ENCODE data around the gene CCNQ. TPM values are rescaled to one million over a fixed set of nuclear protein-coding genes. Genes with fewer than 3 reads are reported as not detected.
"Not testable (repeated sequence)": the region's sequence is repeated elsewhere in the genome, so short reads cannot be mapped to it uniquely, and the experiment has no call there.

The CCNQ gene
- total RNA-seq, 1 experiment from 2014 or later = 43.7 TPM

DNA sequence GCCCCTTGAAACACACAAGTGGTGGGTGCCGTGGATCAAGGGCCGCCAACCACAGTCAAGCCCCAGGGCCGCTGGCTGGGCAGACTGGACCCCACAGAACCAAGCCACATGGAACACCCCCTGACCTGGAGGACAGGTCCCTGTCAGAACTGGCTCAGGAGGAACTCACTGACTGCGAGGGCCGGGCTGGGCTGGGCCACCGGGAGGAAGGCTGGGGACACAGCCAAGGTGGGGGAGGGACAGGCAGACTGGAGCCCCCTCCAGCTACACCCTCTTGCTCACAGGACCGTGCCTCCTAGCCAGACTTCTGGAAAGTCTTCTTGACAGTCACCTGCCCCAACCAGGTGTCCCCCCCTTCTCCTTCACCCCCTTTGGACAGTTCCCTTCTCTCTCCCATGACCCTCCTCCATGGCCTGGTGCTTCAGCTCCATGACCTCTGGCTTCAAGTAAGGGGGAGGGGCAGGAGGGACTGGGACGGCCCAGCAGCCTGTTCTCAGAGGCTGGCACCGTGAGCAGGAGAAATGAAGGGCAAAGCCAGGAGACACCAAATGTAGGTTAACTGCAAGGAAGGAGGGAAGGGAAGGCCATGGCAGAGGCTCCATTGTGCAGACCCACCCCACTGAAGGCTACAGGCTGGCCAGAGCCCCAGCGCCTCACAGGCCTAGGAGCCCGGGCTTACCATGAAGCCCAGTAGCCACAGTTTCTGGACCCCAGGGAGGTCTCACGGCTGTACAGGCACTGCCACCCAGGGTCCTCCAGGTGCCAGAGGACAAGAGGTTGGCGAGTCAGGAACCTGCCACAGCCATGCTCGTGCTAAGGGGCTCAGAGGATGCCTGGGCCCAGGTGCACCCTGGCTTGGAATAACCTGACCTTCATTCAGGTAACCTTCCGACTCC, 25.5 kb upstream of the CCNQ start:
- no peak for DNase-seq (ENCODE audit: low spot score)
- in situ Hi-C loops (cut with HindIII; ENCODE audit: low sequenced_read_pairs) = no loop called here

DNA sequence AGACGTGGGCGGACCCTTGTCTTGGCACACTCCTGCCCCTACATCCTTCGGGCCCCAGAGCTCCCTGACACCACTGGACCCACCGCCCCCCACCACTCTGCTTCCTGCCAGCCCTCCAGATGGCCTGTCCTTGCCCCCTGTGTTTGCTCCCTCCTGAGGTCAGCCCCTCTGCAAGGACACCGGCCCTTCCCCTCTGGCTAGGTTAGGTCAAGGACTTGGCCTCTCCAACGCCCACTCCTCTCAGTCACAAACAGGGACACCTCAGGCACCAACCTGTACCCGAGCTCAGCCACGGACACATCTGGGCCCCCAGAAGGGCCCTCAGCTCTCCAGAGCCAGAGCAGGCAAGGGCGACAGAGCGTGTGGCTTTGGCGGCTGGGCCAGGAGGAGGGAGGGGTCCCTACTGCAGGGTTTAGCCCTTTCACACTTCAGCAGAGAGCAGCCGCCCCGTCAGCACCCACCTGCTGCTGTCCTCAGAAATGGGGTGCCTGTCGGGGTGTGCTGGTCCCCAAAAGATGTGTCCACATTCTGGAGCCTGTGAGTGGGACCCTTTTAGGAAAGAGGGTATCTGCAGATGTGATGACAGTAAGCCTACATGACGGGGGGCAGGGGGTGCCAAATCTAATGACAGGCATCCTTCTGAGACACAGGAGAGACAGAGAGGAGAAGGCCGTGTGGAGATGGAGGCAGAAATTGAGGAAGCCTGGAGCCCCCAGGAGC, 24.5 kb upstream of the CCNQ start:
- DNase-seq (ENCODE audit: low spot score) = no peak
- in situ Hi-C loops (cut with HindIII; ENCODE audit: low sequenced_read_pairs) = no loop called here

DNA sequence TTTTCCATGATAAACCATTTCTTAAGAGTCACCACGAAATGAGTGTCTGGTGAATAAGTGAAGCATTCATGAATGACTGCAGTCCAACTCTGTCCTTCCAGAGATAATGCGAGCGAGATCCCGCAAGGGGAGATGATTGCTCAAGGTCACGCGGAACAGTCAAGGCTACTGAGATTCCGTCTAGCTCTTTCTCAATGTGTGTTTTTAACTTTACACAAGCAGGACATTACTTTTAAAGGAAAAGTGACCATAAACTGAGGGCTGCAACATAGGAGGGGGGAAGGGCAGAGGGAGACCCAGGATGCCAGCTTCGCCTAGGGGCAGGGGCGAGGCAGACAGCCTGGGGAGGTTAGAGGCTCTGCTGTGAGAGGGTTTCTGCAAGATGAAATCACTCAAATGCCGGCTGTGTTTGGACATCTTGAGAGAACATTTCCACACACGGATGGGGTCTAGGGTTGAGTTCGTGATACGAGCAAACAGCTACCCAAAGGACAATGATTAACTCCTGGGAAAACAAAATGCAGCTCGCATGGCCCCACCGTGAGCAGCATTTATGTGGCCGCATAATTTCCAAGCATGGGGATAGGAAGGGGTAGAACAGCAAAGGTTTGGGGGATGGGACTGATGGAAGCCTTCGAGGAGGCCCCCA, 23.8 kb upstream of the CCNQ start:
- in situ Hi-C loops (cut with HindIII; ENCODE audit: low sequenced_read_pairs) = no loop called here
- DNase-seq (ENCODE audit: low spot score) = no peak

DNA sequence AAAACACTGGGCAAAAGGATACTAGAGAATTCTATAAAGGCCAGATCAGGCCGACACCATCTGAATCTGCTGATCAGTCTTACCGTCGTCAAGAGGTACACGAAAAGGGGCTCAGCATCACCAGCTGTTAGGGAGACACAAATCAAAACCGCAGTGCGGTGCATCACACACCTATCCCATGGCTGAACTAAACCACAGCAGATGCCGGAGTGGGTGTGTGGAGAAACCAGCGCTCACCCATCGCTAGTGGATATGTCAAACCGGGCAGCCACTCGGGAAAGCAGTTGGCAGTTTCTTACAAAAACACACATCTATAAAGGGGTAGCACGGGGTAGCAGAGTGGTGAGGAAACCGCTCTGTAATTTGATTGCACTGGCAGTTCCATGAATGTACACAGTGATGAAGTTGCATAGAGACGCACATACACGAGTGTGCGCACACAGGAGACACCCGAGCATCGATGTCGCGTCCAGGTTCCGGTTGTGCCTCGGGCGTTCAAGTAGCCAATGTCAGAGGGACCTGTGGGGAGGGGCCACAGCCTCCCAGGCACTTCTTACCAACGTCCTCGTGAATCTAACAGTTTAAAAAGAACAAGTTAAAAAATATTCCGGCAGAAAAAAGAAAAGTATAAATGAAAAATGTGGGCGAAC, 23.1 kb upstream of the CCNQ start:
- DNase-seq (ENCODE audit: low spot score) = no peak
- in situ Hi-C loops (cut with HindIII; ENCODE audit: low sequenced_read_pairs) = no loop called here

DNA sequence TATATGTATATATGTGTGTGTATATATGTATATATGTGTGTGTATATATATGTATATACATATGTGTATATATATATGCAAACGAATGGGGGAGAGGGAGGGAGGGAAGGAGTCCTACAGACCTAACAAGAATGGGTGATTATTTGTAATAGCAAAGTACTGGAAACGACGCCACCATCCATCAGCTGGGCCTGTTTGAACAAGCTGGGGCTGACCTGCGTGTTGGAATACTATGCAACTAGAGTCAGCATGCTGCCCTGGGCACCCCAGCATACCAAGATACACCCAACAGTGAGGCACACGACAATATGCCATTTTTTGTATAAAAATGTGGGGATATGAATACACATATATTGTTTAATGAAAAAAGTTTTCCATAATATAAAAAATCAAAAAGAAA, 21.6 kb upstream of the CCNQ start:
- in situ Hi-C loops (cut with HindIII; ENCODE audit: low sequenced_read_pairs) = no loop called here

DNA sequence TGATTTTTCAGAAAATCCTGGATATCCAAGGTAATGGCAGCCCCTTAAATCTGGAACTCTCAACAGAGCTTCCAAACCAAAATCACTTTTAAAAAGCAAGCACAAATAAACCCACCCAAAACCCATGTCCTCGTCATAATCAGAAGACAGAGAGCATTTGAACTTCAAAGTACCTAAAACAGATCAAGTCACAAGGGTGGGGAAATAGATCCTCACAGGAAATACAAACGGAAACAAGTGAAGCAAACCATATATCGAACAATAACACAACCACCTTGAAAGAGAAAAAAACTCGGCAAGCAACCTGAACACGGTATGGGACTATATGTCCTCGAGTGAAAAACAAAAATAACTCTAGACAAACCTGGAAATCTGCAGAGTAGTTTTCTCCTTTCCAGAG, 15.9 kb upstream of the CCNQ start:
- in situ Hi-C loops (cut with HindIII; ENCODE audit: low sequenced_read_pairs) = no loop called here
- DNase-seq (ENCODE audit: low spot score) = no peak

More for the DNA sequence above, 21.6 kb upstream of the CCNQ start:
- no peak for DNase-seq (ENCODE audit: low spot score)

DNA sequence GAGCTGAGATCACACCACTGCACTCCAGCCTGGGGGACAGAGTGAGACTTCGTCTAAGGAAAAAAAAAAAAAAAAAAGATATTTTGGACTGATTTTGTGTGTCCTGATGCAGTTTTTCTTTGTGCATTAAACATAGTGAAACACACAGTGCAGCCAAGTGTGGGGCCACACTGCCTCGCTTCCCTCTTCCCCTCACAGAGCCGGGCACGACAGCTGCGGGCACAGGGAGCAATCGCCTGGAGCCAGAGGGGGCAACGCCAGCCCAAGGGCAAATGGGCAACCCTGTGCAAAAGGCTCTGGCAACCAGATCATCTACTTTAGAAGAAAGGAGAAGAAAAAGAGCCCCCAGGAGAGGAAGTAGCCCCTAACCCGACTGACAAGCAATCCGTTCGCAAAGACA, 13.5 kb upstream of the CCNQ start:
- no peak for DNase-seq (ENCODE audit: low spot score)
- in situ Hi-C loops (cut with HindIII; ENCODE audit: low sequenced_read_pairs) = no loop called here

DNA sequence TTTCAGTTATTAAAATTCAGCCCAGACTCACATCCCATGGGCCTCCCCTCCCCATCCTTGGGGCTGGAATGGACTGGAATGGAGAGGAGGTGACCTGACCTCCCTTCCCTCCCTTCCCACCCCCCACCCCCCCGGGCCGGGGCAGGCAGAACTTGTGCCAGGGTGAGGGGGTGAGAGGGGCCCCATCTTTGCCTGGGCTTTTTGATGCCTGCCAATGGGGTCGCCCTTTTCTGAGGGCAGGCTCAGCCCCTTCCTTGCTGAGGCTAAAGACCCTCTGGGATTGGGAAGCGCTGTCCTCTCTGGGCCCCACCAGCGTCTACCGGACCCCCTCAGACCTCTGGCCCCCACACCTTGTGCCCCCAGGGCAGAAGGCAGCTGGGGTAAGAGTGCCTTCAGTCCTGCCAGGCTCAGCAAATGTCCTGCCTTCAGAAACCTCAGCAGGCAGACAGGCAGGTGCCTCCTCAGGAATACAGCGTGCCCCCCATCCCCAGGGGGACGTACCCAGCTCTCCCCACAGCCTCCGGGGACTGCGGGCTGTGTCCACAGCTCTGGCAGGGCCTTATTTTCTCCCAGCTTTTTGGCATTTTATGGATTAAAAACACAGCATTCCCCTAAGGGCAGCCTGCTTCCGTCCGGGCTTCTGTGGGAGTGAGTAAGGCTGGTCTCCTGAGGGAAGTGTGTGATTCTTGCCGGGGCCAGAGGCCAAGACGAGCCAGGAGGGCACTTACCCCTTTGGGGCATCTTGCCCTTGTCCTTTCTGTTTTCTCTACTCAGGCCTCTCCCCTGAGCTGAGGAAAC, 12.6 kb upstream of the CCNQ start:
- DNase-seq (ENCODE audit: low spot score) = no peak
- in situ Hi-C loops (cut with HindIII; ENCODE audit: low sequenced_read_pairs) = no loop called here

DNA sequence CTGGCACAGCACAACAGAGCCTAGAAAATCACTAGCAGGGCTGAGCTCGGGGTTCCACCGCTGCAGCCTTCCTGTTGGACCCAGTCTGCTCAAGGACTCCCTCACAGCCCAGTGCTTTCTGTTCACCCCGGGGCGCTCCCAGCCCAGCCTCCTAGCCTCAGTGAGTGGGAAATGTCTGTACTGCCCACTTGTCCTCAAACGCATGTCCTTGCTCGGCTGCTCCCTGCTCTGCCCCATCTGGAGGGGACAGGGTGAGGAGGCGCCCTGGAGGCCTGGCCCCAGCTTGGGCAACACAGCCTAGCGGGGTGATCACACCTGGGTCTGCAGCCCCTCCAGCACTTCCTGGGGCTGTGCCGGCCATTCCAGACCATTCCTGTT, 11.9 kb upstream of the CCNQ start:
- in situ Hi-C loops (cut with HindIII; ENCODE audit: low sequenced_read_pairs) = no loop called here
- no peak for DNase-seq (ENCODE audit: low spot score)

DNA sequence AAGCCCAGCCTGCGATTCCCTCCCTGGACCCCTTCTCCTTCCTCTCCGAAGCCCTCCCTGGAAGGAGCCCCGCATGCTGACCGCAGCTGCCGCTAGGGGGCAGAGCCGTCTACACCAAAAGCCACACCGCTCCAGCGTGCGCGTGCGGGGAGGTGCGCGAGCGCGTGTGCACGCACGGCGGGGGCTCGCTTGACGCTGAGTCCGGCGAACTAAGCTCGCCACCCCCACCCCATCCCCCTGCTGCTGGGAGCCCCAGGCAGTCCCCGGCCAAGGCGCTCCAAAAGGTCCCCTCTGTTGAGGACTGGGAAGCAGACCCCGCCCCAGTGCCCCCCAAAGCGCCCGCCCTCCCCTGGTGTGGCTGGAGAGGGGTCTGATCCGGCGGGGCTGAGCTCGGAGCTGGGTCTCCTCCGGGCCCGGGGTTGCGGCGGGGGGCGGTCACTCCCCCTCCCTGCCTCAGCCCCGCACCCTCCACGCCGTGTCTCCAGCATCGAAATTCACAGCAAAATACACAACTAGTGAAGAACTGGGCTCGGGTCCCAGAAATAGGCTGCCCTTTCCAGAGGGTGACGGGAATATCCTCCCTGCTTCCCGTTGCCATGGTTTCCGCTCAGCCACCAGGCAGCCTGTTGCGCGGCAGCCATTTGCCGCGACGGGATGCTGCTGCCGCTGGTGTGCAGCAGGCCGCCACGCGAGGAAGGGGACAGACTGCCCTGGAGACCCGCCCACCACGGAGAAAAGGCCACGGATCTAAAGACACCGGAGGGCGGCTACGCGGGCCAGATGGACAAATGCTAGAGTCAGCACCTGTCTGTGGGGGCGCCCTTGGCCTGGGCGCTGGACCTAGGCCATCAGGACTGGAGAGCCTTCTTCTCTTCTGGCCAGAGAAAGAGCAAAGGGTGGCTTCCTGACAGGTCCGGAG, 11.2 kb upstream of the CCNQ start:
- peak; percentile 77 for DNase-seq (ENCODE audit: low spot score)
- in situ Hi-C loops (cut with HindIII; ENCODE audit: low sequenced_read_pairs) = no loop called here

DNA sequence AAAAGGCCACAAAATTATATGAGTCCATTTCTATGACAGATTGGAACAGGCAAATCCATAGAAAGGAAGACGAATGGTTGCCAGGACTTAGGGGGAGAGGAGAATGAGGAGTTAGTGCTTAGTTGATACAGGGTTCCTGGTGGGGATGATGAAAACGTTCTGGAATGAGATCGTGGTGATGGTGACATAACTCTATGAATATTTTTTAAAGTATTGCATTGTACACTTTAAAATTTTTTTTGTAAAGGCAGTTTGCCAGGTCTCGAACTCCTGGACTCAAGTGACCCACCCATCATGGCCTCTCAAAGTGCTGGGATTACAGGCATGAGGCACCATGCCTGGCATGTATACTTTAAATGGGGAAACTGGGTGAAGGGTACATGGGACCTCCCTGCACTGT, 9.9 kb upstream of the CCNQ start:
- in situ Hi-C loops (cut with HindIII; ENCODE audit: low sequenced_read_pairs) = no loop called here
- no peak for DNase-seq (ENCODE audit: low spot score)

DNA sequence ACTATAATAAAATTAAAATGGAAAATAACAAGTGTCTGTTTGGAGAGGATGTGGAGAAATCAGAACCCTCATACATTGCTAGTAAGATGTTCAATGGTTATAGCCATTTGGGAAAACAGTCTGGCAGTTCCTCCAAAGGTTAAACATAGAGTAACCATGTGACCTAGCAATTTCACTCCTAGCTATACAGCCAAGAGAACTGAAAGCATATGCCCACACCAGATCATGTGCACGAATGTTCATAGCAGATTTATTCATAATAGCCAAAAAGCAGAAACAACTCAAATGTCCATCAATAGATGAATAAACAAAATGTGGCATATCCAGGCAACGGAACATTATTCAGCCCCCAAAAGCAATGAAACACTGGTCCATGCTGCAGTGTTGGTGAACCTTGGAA, 9.4 kb upstream of the CCNQ start:
- in situ Hi-C loops (cut with HindIII; ENCODE audit: low sequenced_read_pairs) = no loop called here
- no peak for DNase-seq (ENCODE audit: low spot score)

DNA sequence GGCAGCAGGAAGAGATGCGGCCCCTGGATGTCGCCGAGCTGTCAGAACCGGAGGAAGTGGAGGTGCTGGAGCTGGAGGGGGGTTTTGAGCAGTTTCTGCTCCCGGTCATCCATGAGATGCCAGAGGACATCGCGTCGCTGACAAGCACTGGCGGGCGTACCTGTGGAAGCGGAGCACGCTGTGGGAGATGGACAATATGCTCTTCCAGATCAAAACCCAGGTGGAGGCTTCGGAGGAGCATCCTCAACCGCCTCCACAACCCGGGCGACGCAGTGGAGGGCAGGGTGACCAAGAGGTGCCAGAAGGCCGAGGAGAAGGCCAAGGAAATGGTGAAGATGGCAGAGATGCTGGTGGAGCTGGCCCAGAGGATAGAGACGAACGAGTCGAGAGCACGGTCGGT, 7.6 kb upstream of the CCNQ start:
- in situ Hi-C loops (cut with HindIII; ENCODE audit: low sequenced_read_pairs) = no loop called here

DNA sequence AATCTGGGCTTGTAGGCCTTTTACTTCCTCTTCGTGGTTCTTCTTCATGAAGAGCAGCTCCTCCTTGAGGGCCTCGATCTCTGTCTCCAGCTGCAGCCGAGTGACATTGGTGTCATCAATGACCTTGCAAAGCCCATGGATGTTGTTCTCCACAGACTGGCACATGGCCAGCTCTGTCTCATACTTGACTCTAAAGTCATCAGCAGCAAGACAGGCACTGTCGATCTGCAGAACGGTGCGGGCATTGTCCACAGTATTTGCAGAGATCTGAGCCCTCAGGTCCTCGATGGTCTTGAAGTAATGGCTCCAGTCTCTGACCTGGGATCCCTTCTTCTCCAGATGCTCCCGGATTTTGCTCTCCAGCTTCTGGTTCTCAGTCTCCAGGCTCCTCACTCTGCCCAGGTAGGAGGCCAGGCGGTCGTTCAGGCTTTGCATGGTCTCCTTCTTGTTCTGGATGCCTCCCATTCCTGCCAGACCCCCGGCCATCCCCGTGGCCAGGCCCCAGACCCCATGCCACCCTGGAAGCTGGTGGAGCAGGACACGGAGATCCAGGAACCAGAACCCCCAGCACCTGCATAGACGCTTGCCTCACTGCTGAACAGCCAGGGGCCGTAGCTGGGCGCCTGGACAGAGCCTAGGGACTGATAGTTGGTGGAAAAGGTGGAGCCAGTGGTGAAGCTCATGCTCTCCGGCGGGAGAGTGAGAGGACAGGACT, 5.9 kb upstream of the CCNQ start:
- DNase-seq (ENCODE audit: low spot score); in situ Hi-C loops (cut with HindIII; ENCODE audit: low sequenced_read_pairs): not testable (repeated sequence)

More for the DNA sequence above, 7.6 kb upstream of the CCNQ start:
- DNase-seq (ENCODE audit: low spot score) = no peak

DNA sequence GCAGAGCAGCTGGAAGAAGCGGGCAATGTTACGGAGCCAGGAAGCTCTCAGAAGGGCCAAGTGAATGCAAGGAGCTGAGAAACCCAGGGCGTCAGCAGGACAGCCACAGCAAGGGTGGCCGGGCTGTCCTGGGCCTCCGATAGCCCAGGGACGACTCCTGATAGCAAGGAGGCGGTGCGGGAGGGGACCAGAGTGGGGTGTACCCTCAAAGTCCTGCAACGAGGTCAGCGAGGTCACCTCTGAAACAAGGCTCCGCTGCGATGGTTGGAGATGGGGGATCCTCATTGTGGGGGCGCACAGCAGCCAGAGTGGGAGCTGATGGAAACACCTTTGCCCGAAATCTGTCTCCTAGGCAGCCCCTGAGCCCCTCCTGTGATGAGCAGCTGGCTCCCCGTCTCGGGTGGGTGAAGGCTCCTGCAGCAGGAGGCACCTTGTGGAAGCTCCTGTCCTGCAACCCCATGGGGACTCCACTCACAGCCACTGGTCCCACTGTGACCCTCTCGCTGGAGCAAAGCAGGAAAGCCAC, 4.3 kb upstream of the CCNQ start:
- in situ Hi-C loops (cut with HindIII; ENCODE audit: low sequenced_read_pairs) = no loop called here
- no peak for DNase-seq (ENCODE audit: low spot score)

DNA sequence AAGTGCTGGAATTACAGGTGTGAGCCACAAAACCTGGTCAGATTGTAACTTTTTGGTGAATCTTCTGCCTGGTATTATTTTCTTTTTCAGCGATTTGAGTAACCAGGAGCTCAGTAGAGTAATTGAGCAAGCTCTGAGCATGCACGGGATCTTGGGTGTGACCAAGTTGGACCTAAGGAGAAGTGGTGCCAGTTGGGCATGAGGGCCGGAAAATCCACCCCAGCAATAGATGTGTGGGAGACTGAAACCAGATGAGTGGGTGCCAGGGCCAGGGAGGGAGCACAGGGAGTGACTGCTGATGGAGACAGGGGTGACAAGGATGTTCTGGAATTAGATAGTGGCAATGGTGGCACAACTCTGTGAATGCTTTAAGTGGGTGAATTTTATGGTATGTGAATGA, 3.7 kb upstream of the CCNQ start:
- in situ Hi-C loops (cut with HindIII; ENCODE audit: low sequenced_read_pairs) = no loop called here
- no peak for DNase-seq (ENCODE audit: low spot score)

DNA sequence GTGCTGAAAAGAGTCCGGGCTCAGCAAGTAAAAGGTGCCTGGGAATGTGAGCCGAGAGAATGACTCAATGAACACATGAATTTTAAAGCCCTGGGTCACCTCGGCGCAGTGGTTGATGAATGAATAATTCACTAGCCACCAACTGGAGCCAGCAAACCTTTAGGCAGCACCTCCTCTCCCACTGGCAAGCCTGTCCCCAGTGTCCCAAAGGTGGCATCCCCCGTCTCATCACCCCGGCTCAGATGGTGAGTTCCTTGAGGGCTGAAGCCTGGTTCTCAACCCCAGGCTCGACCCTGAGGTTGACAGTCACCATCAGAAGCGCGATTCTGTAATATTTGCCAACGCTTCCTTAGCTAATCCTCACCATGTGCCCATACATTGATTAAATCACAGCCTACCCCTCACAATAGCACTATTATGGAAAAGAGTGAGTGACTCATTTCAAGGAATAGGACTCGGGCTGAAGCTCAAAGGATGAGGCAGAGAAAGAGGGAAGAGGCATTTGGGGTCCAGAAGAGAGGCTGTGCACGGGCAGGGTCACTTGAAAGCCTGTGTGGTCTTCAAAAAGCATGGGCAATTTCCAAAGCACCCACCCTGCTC, 2.7 kb upstream of the CCNQ start:
- in situ Hi-C loops (cut with HindIII; ENCODE audit: low sequenced_read_pairs) = no loop called here
- no peak for DNase-seq (ENCODE audit: low spot score)
